Skeletal muscle satellite cell (primary cell): Measurements from ENCODE around the gene ZNF827.

Experiments
- H3K27me3 ChIP-seq: 2 replicates; pipeline ENCODE4 v1.7.0; 2013; ENCODE audit warnings: low read length; ENCODE audit not compliant: control insufficient read depth, insufficient read depth
- H3K36me3 ChIP-seq: 2 replicates; pipeline ENCODE4 v1.7.0; 2013; ENCODE audit warnings: mild to moderate bottlenecking, control low read depth, low read length; ENCODE audit not compliant: insufficient read depth
- H3K4me1 ChIP-seq: 2 replicates; pipeline ENCODE4 v1.7.0; 2013; ENCODE audit warnings: low read length; ENCODE audit not compliant: control insufficient read depth, insufficient read depth
- H3K4me2 ChIP-seq: 2 replicates; pipeline ENCODE4 v1.7.0; 2013; ENCODE audit warnings: mild to moderate bottlenecking, low read length
- H3K4me3 ChIP-seq: 2 replicates; pipeline ENCODE4 v1.7.0; 2013; ENCODE audit warnings: low read length
- H3K9ac ChIP-seq: 2 replicates; pipeline ENCODE4 v1.7.0; 2013; ENCODE audit warnings: mild to moderate bottlenecking, low read depth, low read length, moderate library complexity
- H3K9me3 ChIP-seq: replicated peaks from 2 replicates; pipeline ENCODE4 v1.7.0; 2013; ENCODE audit warnings: mild to moderate bottlenecking, control low read depth, low read length

Gene ZNF827

GRCh38 chr4:145763399-145763798 is 175.2 kb downstream of the ZNF827 start:
- H3K4me3 ChIP-seq: no peak overlapping the region
- no peaks in the 10 kb centered on the region for H3K4me1 ChIP-seq
- no peaks in the 10 kb centered on the region for H3K27me3 ChIP-seq
- H3K9ac ChIP-seq: no peak overlapping the region
- H3K36me3 ChIP-seq: peaks cover 35% of the 10 kb centered on the region
- H3K4me2 ChIP-seq: no peak overlapping the region
- H3K9me3 ChIP-seq: no peaks in the 10 kb centered on the region

- Histone ChIP-seq H3K27me3 (no peaks in the 10 kb centered on the region), H3K9me3 (no peaks in the 10 kb centered on the region), H3K9ac (no peak overlapping the region), H3K36me3 (peaks cover 35% of the 10 kb centered on the region), H3K4me1 (no peaks in the 10 kb centered on the region), H3K4me2 (no peak overlapping the region), H3K4me3 (no peak overlapping the region)
Observed at GRCh38 chr4:145762719-145763118, 175.9 kb downstream of the ZNF827 start.

- H3K4me3 ChIP-seq: no peak overlapping the region
- no peaks in the 10 kb centered on the region for H3K4me1 ChIP-seq
- no peaks in the 10 kb centered on the region for H3K9me3 ChIP-seq
- peaks cover 35% of the 10 kb centered on the region for H3K36me3 ChIP-seq
- H3K4me2 ChIP-seq: no peak overlapping the region
- no peaks in the 10 kb centered on the region for H3K27me3 ChIP-seq
- no peak overlapping the region for H3K9ac ChIP-seq
Observed at GRCh38 chr4:145760961-145761929, 177.4 kb downstream of the ZNF827 start.

GRCh38 chr4:145760176-145760575 is 178.4 kb downstream of the ZNF827 start:
- Histone ChIP-seq H3K4me2 (no peak overlapping the region), H3K4me1 (no peaks in the 10 kb centered on the region), H3K36me3 (peaks cover 33% of the 10 kb centered on the region), H3K9ac (no peak overlapping the region), H3K4me3 (no peak overlapping the region), H3K9me3 (no peaks in the 10 kb centered on the region), H3K27me3 (no peaks in the 10 kb centered on the region)

GRCh38 chr4:145757188-145757587 is 181.4 kb downstream of the ZNF827 start:
- H3K9ac ChIP-seq: no peak overlapping the region
- no peaks in the 10 kb centered on the region for H3K27me3 ChIP-seq
- H3K4me1 ChIP-seq: no peaks in the 10 kb centered on the region
- H3K9me3 ChIP-seq: no peaks in the 10 kb centered on the region
- peaks cover 9% of the 10 kb centered on the region for H3K36me3 ChIP-seq
- H3K4me3 ChIP-seq: no peak overlapping the region
- H3K4me2 ChIP-seq: no peak overlapping the region

- H3K9ac ChIP-seq: no peak overlapping the region
- no peak overlapping the region for H3K4me3 ChIP-seq
- H3K4me2 ChIP-seq: no peak overlapping the region
- no peaks in the 10 kb centered on the region for H3K27me3 ChIP-seq
- no peaks in the 10 kb centered on the region for H3K9me3 ChIP-seq
- H3K4me1 ChIP-seq: no peaks in the 10 kb centered on the region
- H3K36me3 ChIP-seq: peaks cover 9% of the 10 kb centered on the region
Observed at GRCh38 chr4:145756244-145756643, 182.4 kb downstream of the ZNF827 start.

GRCh38 chr4:145755802-145756201 is 182.8 kb downstream of the ZNF827 start:
- no peaks in the 10 kb centered on the region for H3K4me1 ChIP-seq
- no peak overlapping the region for H3K9ac ChIP-seq
- no peak overlapping the region for H3K4me2 ChIP-seq
- H3K27me3 ChIP-seq: no peaks in the 10 kb centered on the region
- peaks cover 9% of the 10 kb centered on the region for H3K36me3 ChIP-seq
- H3K4me3 ChIP-seq: no peak overlapping the region
- H3K9me3 ChIP-seq: no peaks in the 10 kb centered on the region

GRCh38 chr4:145743641-145744040 is 195.0 kb downstream of the ZNF827 start:
- no peaks in the 10 kb centered on the region for H3K4me1 ChIP-seq
- H3K9ac ChIP-seq: no peak overlapping the region
- H3K9me3 ChIP-seq: no peaks in the 10 kb centered on the region
- H3K36me3 ChIP-seq: no peaks in the 10 kb centered on the region
- no peak overlapping the region for H3K4me2 ChIP-seq
- H3K27me3 ChIP-seq: no peaks in the 10 kb centered on the region
- no peak overlapping the region for H3K4me3 ChIP-seq

- H3K4me1 ChIP-seq: peaks cover 14% of the 10 kb centered on the region
- H3K9ac ChIP-seq: no peak overlapping the region
- no peak overlapping the region for H3K4me3 ChIP-seq
- no peaks in the 10 kb centered on the region for H3K9me3 ChIP-seq
- no peaks in the 10 kb centered on the region for H3K36me3 ChIP-seq
- H3K27me3 ChIP-seq: no peaks in the 10 kb centered on the region
- H3K4me2 ChIP-seq: no peak overlapping the region
Observed at GRCh38 chr4:145740806-145741205, 197.8 kb downstream of the ZNF827 start.

- no peak overlapping the region for H3K4me3 ChIP-seq
- no peaks in the 10 kb centered on the region for H3K9me3 ChIP-seq
- no peaks in the 10 kb centered on the region for H3K27me3 ChIP-seq
Observed at GRCh38 chr4:145739845-145740244, 198.8 kb downstream of the ZNF827 start.

GRCh38 chr4:145736241-145736831 is 202.3 kb downstream of the ZNF827 start:
- Histone ChIP-seq H3K36me3 (no peaks in the 10 kb centered on the region), H3K9me3 (no peaks in the 10 kb centered on the region), H3K4me1 (peaks cover 43% of the 10 kb centered on the region), H3K4me2 (peak overlapping the region; percentile 82), H3K4me3 (peak overlapping the region; percentile 15), H3K27me3 (no peaks in the 10 kb centered on the region), H3K9ac (peak overlapping the region; percentile 81)

More at GRCh38 chr4:145739845-145740244, 198.8 kb downstream of the ZNF827 start:
- no peaks in the 10 kb centered on the region for H3K36me3 ChIP-seq
- no peak overlapping the region for H3K4me2 ChIP-seq
- H3K9ac ChIP-seq: no peak overlapping the region
- H3K4me1 ChIP-seq: peaks cover 22% of the 10 kb centered on the region
